Caco-2 (cell line): ENCODE results near the gene HAND2. TPM values are rescaled to one million over a fixed set of nuclear protein-coding genes. Genes with fewer than 3 reads are reported as not detected.

Source experiments
- BruUV-seq: library from RNA; stranded (reverse); fragments of 400-500 nt; replicated peaks from 2 replicates; lab custom pipeline; 2021; lab: Mats Ljungman, UMichigan
- CTCF ChIA-PET: fragments of 300-600 bp; sonication (Branson Sonifier 250); formaldehyde crosslinking; loops from one replicate; lab custom pipeline; 2022; ENCODE audit warnings: antibody characterized with exemption; lab: Charles Lee
- POLR2A ChIA-PET: fragments of 300-600 bp; sonication (Branson Sonifier 250); formaldehyde crosslinking; loops from one replicate; lab custom pipeline; 2022; ENCODE audit warnings: antibody characterized with exemption; lab: Charles Lee
- DNase-seq, 2 experiments: peaks; one replicate each; pipeline versions ENCODE4 v3.0.0 to v3.0.0-alpha.2; 2020 to 2022
- H3K27me3 ChIP-seq: replicated peaks from 2 replicates; pipeline ENCODE4 v1.6.0; 2011; ENCODE audit warnings: low read length; ENCODE audit not compliant: control insufficient read depth, insufficient read depth
- H3K36me3 ChIP-seq: 2 replicates; pipeline ENCODE4 v1.5.1; 2011; ENCODE audit warnings: low read length; ENCODE audit not compliant: control insufficient read depth, insufficient read depth
- H3K4me1 ChIP-seq: fragments of 250-450 bp; sonication (Bioruptor Pico); 2 replicates; pipeline ENCODE4 v1.5.1; 2020; ENCODE audit warnings: mild to moderate bottlenecking
- H3K4me3 ChIP-seq: 2 replicates; pipeline ENCODE4 v1.5.1; 2011; ENCODE audit warnings: low read depth, mild to moderate bottlenecking, control low read depth, low read length
- H3K9me3 ChIP-seq: fragments of 250-450 bp; sonication (Bioruptor Pico); 2 replicates; pipeline ENCODE4 v1.5.1; 2020; ENCODE audit warnings: mild to moderate bottlenecking, moderate library complexity
- H3K27ac Mint-ChIP-seq: one replicate; pipeline ENCODE4 v1.8.0; 2022; ENCODE audit warnings: mixed read lengths; ENCODE audit not compliant: unreplicated experiment
- H3K27me3 Mint-ChIP-seq: one replicate; pipeline ENCODE4 v1.8.0; 2022; ENCODE audit warnings: mixed read lengths; ENCODE audit not compliant: insufficient read depth, unreplicated experiment
- H3K36me3 Mint-ChIP-seq: one replicate; pipeline ENCODE4 v1.8.0; 2022; ENCODE audit warnings: mild to moderate bottlenecking, mixed read lengths; ENCODE audit not compliant: insufficient read depth, unreplicated experiment
- H3K4me1 Mint-ChIP-seq: one replicate; pipeline ENCODE4 v1.8.0; 2022; ENCODE audit warnings: low read depth, mixed read lengths; ENCODE audit not compliant: unreplicated experiment
- H3K4me3 Mint-ChIP-seq: one replicate; pipeline ENCODE4 v1.8.0; 2022; ENCODE audit warnings: mild to moderate bottlenecking, moderate library complexity, mixed read lengths; ENCODE audit not compliant: unreplicated experiment
- H3K9me3 Mint-ChIP-seq: one replicate; pipeline ENCODE4 v1.8.0; 2022; ENCODE audit warnings: mixed read lengths; ENCODE audit not compliant: unreplicated experiment
- intact Hi-C: fragments of 100-400 bp; cut with micrococcal nuclease; formaldehyde crosslinking; loops from one replicate; pipeline ENCODE4 v1.10.0; 2022; ENCODE audit not compliant: unreplicated experiment
- total RNA-seq: library from RNA; stranded (reverse); gene quantifications from 2 replicates; pipeline ENCODE4 v1.2.3, GENCODE V29; 2022
- TF ChIP-seq, protein P1 (sequence below), 2 experiments: fragments of 200-600 bp in 1 of 2; IDR thresholded peaks; 1 replicate in 1 of 2; 2 replicates in 1 of 2; pipeline versions ENCODE4 v1.5.1 to v1.8.0; 2011 to 2022; ENCODE audit warnings: antibody characterized with exemption in 1 of 2, control low read depth in 1 of 2, inconsistent platforms in 1 of 2, low read depth in 1 of 2, low read length in 1 of 2, mild to moderate bottlenecking in 1 of 2, moderate library complexity in 1 of 2; ENCODE audit not compliant: insufficient read depth in 1 of 2, severe bottlenecking in 1 of 2, unreplicated experiment in 1 of 2

Gene HAND2
- total RNA-seq, 1 experiment from 2014 or later = not detected

DNA sequence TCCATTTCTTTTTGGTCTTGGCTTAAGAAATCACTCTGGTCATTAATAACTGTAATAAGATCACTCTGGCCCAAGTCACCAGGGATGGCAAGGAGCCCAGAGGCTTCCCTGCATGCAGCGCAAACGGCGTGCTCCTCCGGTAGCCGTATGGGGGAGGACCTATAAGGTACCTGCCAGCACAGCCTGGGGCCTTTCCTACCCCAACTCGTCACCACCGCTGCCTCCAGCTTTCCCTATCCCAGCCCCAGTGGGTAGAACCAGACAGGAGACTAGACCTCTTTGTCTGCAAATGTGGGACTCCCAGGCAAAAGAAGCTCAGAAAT is 25.9 kb downstream of the HAND2 start:
- Mint-ChIP-seq H3K36me3 (no peaks in the 10 kb centered on the region), H3K4me1 (no peaks in the 10 kb centered on the region), H3K4me3 (no peak overlapping the region), H3K27ac (no peak overlapping the region), H3K27me3 (no peaks in the 10 kb centered on the region), H3K9me3 (no peaks in the 10 kb centered on the region)
- H3K4me1 ChIP-seq = 0 out of 2 replicates have a peak, but pooled peaks cover 3% of the 10 kb centered on the region
- intact Hi-C loops = no loop called here
- TF ChIP-seq, protein P1, sequence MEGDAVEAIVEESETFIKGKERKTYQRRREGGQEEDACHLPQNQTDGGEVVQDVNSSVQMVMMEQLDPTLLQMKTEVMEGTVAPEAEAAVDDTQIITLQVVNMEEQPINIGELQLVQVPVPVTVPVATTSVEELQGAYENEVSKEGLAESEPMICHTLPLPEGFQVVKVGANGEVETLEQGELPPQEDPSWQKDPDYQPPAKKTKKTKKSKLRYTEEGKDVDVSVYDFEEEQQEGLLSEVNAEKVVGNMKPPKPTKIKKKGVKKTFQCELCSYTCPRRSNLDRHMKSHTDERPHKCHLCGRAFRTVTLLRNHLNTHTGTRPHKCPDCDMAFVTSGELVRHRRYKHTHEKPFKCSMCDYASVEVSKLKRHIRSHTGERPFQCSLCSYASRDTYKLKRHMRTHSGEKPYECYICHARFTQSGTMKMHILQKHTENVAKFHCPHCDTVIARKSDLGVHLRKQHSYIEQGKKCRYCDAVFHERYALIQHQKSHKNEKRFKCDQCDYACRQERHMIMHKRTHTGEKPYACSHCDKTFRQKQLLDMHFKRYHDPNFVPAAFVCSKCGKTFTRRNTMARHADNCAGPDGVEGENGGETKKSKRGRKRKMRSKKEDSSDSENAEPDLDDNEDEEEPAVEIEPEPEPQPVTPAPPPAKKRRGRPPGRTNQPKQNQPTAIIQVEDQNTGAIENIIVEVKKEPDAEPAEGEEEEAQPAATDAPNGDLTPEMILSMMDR (IDR thresholded peaks at IDR 0.05; ENCODE audit: insufficient read depth in 1 of 2, low read depth in 1 of 2, low read length in 1 of 2, severe bottlenecking in 1 of 2, unreplicated experiment in 1 of 2) = no peak
- POLR2A ChIA-PET = no interaction called here
- CTCF ChIA-PET = no interaction called here
- no peaks in the 10 kb centered on the region for H3K36me3 ChIP-seq
- H3K4me3 ChIP-seq = no peak overlapping the region
- no peak for DNase-seq
- no peaks in the 10 kb centered on the region for H3K9me3 ChIP-seq
- no peaks in the 10 kb centered on the region for H3K27me3 ChIP-seq
- no TSS peak for BruUV-seq

DNA sequence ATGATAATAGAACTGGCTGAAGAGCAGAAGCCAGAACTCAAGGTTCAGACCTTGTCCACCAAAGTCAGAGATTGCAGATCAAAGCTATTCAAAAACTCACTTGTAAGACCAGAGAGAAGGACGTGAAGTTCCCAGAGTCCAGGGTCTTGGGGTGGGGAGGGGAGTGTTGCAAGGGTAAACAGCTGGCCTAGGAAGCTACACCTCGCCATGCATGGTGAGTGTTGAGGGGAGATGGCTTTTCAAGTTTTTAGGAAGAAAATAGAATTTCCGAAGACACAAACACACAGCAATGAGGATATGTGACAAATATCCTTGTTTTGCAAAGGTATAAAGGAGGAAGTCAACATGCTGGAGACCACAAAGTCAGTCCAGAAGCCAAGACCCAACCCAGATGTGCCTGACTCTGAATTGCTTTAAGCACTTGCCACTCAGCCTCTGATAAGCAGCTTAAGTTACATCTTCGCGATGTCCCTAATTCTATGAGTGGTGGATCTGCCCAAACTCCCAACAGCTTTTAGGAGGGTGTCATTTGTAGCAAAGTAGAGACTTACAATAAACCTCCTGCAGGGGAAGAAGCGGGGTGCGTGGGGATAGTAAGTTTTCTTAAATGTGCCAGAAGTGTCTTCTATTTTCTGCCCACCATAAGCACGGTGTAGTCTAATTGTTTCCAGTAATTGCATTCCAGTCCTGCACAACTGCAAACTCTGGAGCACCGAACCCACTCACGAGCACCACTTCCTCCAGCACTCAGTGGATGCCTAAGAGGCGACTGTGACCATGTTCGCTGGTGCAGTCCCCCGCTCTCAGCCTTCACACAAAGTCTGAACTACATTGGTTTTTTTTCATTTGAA is 26.5 kb downstream of the HAND2 start:
- no TSS peak for BruUV-seq
- Mint-ChIP-seq H3K9me3 (no peaks in the 10 kb centered on the region), H3K27ac (no peak overlapping the region), H3K27me3 (no peaks in the 10 kb centered on the region), H3K36me3 (no peaks in the 10 kb centered on the region), H3K4me3 (no peak overlapping the region), H3K4me1 (no peaks in the 10 kb centered on the region)
- Histone ChIP-seq H3K4me3 (no peak overlapping the region), H3K4me1 (0 out of 2 replicates have a peak, but pooled peaks cover 3% of the 10 kb centered on the region), H3K36me3 (no peaks in the 10 kb centered on the region), H3K27me3 (no peaks in the 10 kb centered on the region), H3K9me3 (no peaks in the 10 kb centered on the region)
- intact Hi-C loops = no loop called here
- no peak for DNase-seq
- ChIA-PET CTCF (no interaction called here), POLR2A (interaction anchor here (0.5 kb wide), 1 partner anchor 780 kb away, joined by 4 read pairs; the partner anchor contains the start of gene FBXO8)
- TF ChIP-seq, protein P1 (IDR thresholded peaks at IDR 0.05; ENCODE audit: insufficient read depth in 1 of 2, low read depth in 1 of 2, low read length in 1 of 2, severe bottlenecking in 1 of 2, unreplicated experiment in 1 of 2) = no peak

GRCh38 chr4:173502282-173502681 is 27.7 kb downstream of the HAND2 start:
- BruUV-seq = no TSS peak
- Histone ChIP-seq H3K27me3 (no peaks in the 10 kb centered on the region), H3K4me1 (0 out of 2 replicates have a peak, but pooled peaks cover 3% of the 10 kb centered on the region), H3K4me3 (no peak overlapping the region), H3K9me3 (no peaks in the 10 kb centered on the region), H3K36me3 (no peaks in the 10 kb centered on the region)
- Mint-ChIP-seq H3K36me3 (no peaks in the 10 kb centered on the region), H3K9me3 (no peaks in the 10 kb centered on the region), H3K27ac (no peak overlapping the region), H3K4me3 (no peak overlapping the region), H3K27me3 (no peaks in the 10 kb centered on the region), H3K4me1 (no peaks in the 10 kb centered on the region)
- ChIA-PET CTCF (no interaction called here), POLR2A (no interaction called here)
- intact Hi-C loops = no loop called here
- no peak for DNase-seq
- TF ChIP-seq, protein P1 (IDR thresholded peaks at IDR 0.05; ENCODE audit: insufficient read depth in 1 of 2, low read depth in 1 of 2, low read length in 1 of 2, severe bottlenecking in 1 of 2, unreplicated experiment in 1 of 2) = no peak
